Ammon's horn (tissue), 1 donor: Measurements from ENCODE around the gene TMIGD1.

Experiments
- DNase-seq: peaks from one replicate; pipeline ENCODE4 v3.0.0-alpha.2; 2016; ENCODE audit warnings: low spot score

TMIGD1 gene

GRCh38 chr17:30290077-30290476, 43.8 kb downstream of the TMIGD1 start:
- no peak for DNase-seq

- no peak for DNase-seq
Measured at GRCh38 chr17:30279156-30279555, 54.7 kb downstream of the TMIGD1 start.

- DNase-seq: peak; percentile 30
Measured at GRCh38 chr17:30278032-30278431, 55.8 kb downstream of the TMIGD1 start.

- DNase-seq: no peak
Measured at GRCh38 chr17:30275911-30276310, 57.9 kb downstream of the TMIGD1 start.

GRCh38 chr17:30274887-30275286, 59.0 kb downstream of the TMIGD1 start:
- DNase-seq: no peak

- no peak for DNase-seq
Measured at GRCh38 chr17:30273373-30273772, 60.5 kb downstream of the TMIGD1 start.

GRCh38 chr17:30271102-30271501, 62.8 kb downstream of the TMIGD1 start:
- no peak for DNase-seq

- no peak for DNase-seq
Measured at GRCh38 chr17:30267625-30268024, 66.2 kb downstream of the TMIGD1 start.
